HG03342 (cell line): ENCODE measurements around the gene TPRA1.
A peak's percentile ranks its signal among the peaks of the same experiment; 100 is the strongest.

Experiments
- ATAC-seq: cut with Tn5 transposase; IDR thresholded peaks from one replicate; pipeline ENCODE4 v1.9.1; 2021; ENCODE audit warnings: mild to moderate bottlenecking, moderate library complexity; ENCODE audit not compliant: unreplicated experiment

Gene TPRA1

GRCh38 chr3:127566833-127567232 is 23.7 kb downstream of the TPRA1 start:
- no peak for ATAC-seq

GRCh38 chr3:127565711-127566110 is 24.8 kb downstream of the TPRA1 start:
- no peak for ATAC-seq

GRCh38 chr3:127560051-127560787 is 30.3 kb downstream of the TPRA1 start:
- no peak for ATAC-seq

GRCh38 chr3:127556565-127556964 is 34.0 kb downstream of the TPRA1 start:
- ATAC-seq = no peak

- no peak for ATAC-seq
Observed at GRCh38 chr3:127555108-127555507, 35.4 kb downstream of the TPRA1 start.

- ATAC-seq = no peak
Observed at GRCh38 chr3:127552038-127552437, 38.5 kb downstream of the TPRA1 start.

- ATAC-seq = no peak
Observed at GRCh38 chr3:127551178-127551577, 39.4 kb downstream of the TPRA1 start.

GRCh38 chr3:127550468-127551157 is 39.9 kb downstream of the TPRA1 start:
- no peak for ATAC-seq

- ATAC-seq = no peak
Observed at GRCh38 chr3:127549826-127550467, 40.6 kb downstream of the TPRA1 start.

- ATAC-seq = no peak
Observed at GRCh38 chr3:127547761-127548605, 42.5 kb downstream of the TPRA1 start.

- no peak for ATAC-seq
Observed at GRCh38 chr3:127546970-127547733, 43.4 kb downstream of the TPRA1 start.

GRCh38 chr3:127546554-127546953 is 44.0 kb downstream of the TPRA1 start:
- no peak for ATAC-seq

- ATAC-seq = no peak
Observed at GRCh38 chr3:127545711-127546457, 44.6 kb downstream of the TPRA1 start.

GRCh38 chr3:127545216-127545615 is 45.3 kb downstream of the TPRA1 start:
- no peak for ATAC-seq

GRCh38 chr3:127544803-127545201 is 45.7 kb downstream of the TPRA1 start:
- no peak for ATAC-seq

- peak; percentile 59 for ATAC-seq
Observed at GRCh38 chr3:127544192-127544802, 46.2 kb downstream of the TPRA1 start.

GRCh38 chr3:127543441-127543840 is 47.1 kb downstream of the TPRA1 start:
- no peak for ATAC-seq

GRCh38 chr3:127542441-127542952 is 48.0 kb downstream of the TPRA1 start:
- no peak for ATAC-seq

GRCh38 chr3:127541320-127541719 is 49.2 kb downstream of the TPRA1 start:
- ATAC-seq = no peak
